OCI-LY7 (cell line): ENCODE results near the gene CRBN. TPM values are rescaled to one million over a fixed set of nuclear protein-coding genes. Genes with fewer than 3 reads are reported as not detected.

Source experiments
- BruUV-seq: library from RNA; stranded (reverse); fragments of 400-500 nt; replicated peaks from 2 replicates; lab custom pipeline; 2021; lab: Mats Ljungman, UMichigan
- CTCF ChIA-PET: fragments of 300-600 bp; sonication (Branson Sonifier 250); formaldehyde crosslinking; loops from one replicate; lab custom pipeline; 2022; ENCODE audit warnings: antibody characterized with exemption; ENCODE audit not compliant: unreplicated experiment; lab: Charles Lee
- POLR2A ChIA-PET: fragments of 300-600 bp; sonication (Branson Sonifier 250); formaldehyde crosslinking; loops from one replicate; lab custom pipeline; 2022; ENCODE audit warnings: antibody characterized with exemption; lab: Charles Lee
- DNase-seq: peaks from one replicate; pipeline ENCODE4 v3.0.0-alpha.2; 2015; ENCODE audit warnings: low spot score
- H2AFZ ChIP-seq: fragments of 200-600 bp; sonication (generic), shearing (Covaris generic); 2 replicates; pipeline ENCODE4 v1.6.1; 2014; ENCODE audit warnings: mild to moderate bottlenecking, antibody characterized with exemption, low read length, moderate library complexity
- H3K27ac ChIP-seq: fragments of 200-600 bp; sonication (generic); 2 replicates; pipeline ENCODE4 v1.5.1; 2014; ENCODE audit warnings: mixed run types, low read depth, mild to moderate bottlenecking, moderate library complexity, low read length, inconsistent platforms; ENCODE audit not compliant: poor library complexity, severe bottlenecking
- H3K36me3 ChIP-seq: fragments of 200-600 bp; sonication (generic); 2 replicates; pipeline ENCODE4 v1.6.1; 2014; ENCODE audit warnings: mild to moderate bottlenecking, antibody characterized with exemption, low read length, moderate library complexity, mixed read lengths; ENCODE audit not compliant: insufficient read depth
- H3K4me1 ChIP-seq: fragments of 200-600 bp; sonication (generic); 2 replicates; pipeline ENCODE4 v1.5.1; 2014; ENCODE audit warnings: mild to moderate bottlenecking, low read length; ENCODE audit not compliant: insufficient read depth, poor library complexity, severe bottlenecking
- H3K4me2 ChIP-seq: fragments of 200-600 bp; sonication (generic); 2 replicates; pipeline ENCODE4 v1.6.1; 2014; ENCODE audit warnings: mild to moderate bottlenecking, low read length
- H3K4me3 ChIP-seq: fragments of 200-600 bp; sonication (generic); 2 replicates; pipeline ENCODE4 v1.5.1; 2014; ENCODE audit warnings: mild to moderate bottlenecking, low read depth, low read length; ENCODE audit not compliant: poor library complexity, severe bottlenecking
- H3K79me2 ChIP-seq: fragments of 200-600 bp; sonication (generic); 2 replicates; pipeline ENCODE4 v1.6.1; 2016; ENCODE audit warnings: low read depth, mild to moderate bottlenecking, low read length, moderate library complexity, mixed read lengths; ENCODE audit not compliant: insufficient read depth
- H3K9me2 ChIP-seq: fragments of 200-600 bp; sonication (generic); 2 replicates; pipeline ENCODE4 v1.6.1; 2016; ENCODE audit warnings: mild to moderate bottlenecking, low read length, mixed read lengths; ENCODE audit not compliant: insufficient read depth
- H3K9me3 ChIP-seq: fragments of 200-600 bp; sonication (generic); 2 replicates; pipeline ENCODE4 v1.6.1; 2014; ENCODE audit warnings: mild to moderate bottlenecking, mixed run types, low read length, mixed read lengths
- H4K20me1 ChIP-seq: fragments of 200-600 bp; sonication (generic); 2 replicates; pipeline ENCODE4 v1.6.1; 2014; ENCODE audit warnings: mild to moderate bottlenecking, antibody characterized with exemption, low read length, moderate library complexity, mixed read lengths; ENCODE audit not compliant: insufficient read depth
- CTCF ChIP-seq: fragments of 200-600 bp; sonication (generic); conservative IDR thresholded peaks from 2 replicates; pipeline ENCODE4 v1.5.1; 2014; ENCODE audit warnings: mild to moderate bottlenecking, antibody characterized with exemption, low read length, moderate library complexity, mixed read lengths
- EZH2phosphoT487 ChIP-seq: fragments of 200-600 bp; sonication (generic); IDR thresholded peaks from 2 replicates; pipeline ENCODE4 v1.6.1; 2018; ENCODE audit warnings: low read depth, borderline replicate concordance, mild to moderate bottlenecking, mixed run types, antibody characterized with exemption, low read length, moderate library complexity, mixed read lengths
- intact Hi-C: fragments of 100-400 bp; cut with micrococcal nuclease; formaldehyde crosslinking; loops from one replicate; pipeline ENCODE4 v1.10.0; 2022; ENCODE audit not compliant: unreplicated experiment
- small RNA-seq: library from RNA; depleted of rRNA; stranded (forward); fragments of <200 nt; gene quantifications from one replicate; pipeline ENCODE3, GENCODE V24; 2014
- total RNA-seq, 2 experiments: library from RNA; depleted of rRNA in 1 of 2; stranded (reverse); fragments of >200 nt in 1 of 2; shearing (Covaris generic) in 1 of 2; gene quantifications; 2 replicates each; pipeline ENCODE4 v1.2.3, GENCODE V29; 2014 to 2022

The CRBN gene
- total RNA-seq, 2 experiments from 2014 or later: 23.5 to 32.5 TPM

GRCh38 chr3:3101660-3102458 lies 77.6 kb downstream of the CRBN start:
- BruUV-seq: no TSS peak
- ChIA-PET CTCF (no interaction called here), POLR2A (interaction anchor here (0.7 to 0.8 kb wide), 2 partner anchors 11 to 1899 kb away, joined by 3 read pairs; no protein-coding TSS in a partner anchor)
- Histone ChIP-seq H3K9me2 (no peaks in the 10 kb centered on the region), H3K9me3 (no peaks in the 10 kb centered on the region), H3K36me3 (no peaks in the 10 kb centered on the region), H4K20me1 (no peaks in the 10 kb centered on the region), H3K4me1 (peaks cover 5% of the 10 kb centered on the region), H3K4me3 (no peak overlapping the region), H3K4me2 (no peak overlapping the region), H3K27ac (no peak overlapping the region), H2AFZ (no peak overlapping the region), H3K79me2 (no peaks in the 10 kb centered on the region)
- no peak for DNase-seq
- TF ChIP-seq CTCF (no peak), EZH2phosphoT487 (no peak)
- intact Hi-C loops: no loop called here

Small RNAs within 50 kb of the gene (small RNA-seq; reads per million reads assigned to genes)
- gene RF00416: not detected

Other genes starting within 250 kb of the CRBN start
- not detected in 2 replicates for gene IL5RA, start 69.3 kb downstream of the CRBN start, total RNA-seq (2014; rRNA removed; shearing (Covaris generic))
- gene IL5RA, start 69.3 kb downstream of the CRBN start, total RNA-seq (2022): not detected in 2 replicates
- 46.5 and 64.4 TPM in 2 replicates for gene TRNT1, start 52.8 kb downstream of the CRBN start, total RNA-seq (2014; rRNA removed; shearing (Covaris generic))
- 50.2 and 58.6 TPM in 2 replicates for gene TRNT1, start 52.8 kb downstream of the CRBN start, total RNA-seq (2022)